GM19239 (cell line): ENCODE results near the gene USP40.

Experiments used
- DNase-seq: peaks from one replicate; pipeline ENCODE4 v3.0.0; 2011; ENCODE audit warnings: low spot score; ENCODE audit not compliant: insufficient read length
- FAIRE-seq: peaks from 2 replicates; lab custom pipeline; 2011; peaks lifted over from hg19 to GRCh38; lab: Jason Lieb, UNC

USP40 gene

DNA sequence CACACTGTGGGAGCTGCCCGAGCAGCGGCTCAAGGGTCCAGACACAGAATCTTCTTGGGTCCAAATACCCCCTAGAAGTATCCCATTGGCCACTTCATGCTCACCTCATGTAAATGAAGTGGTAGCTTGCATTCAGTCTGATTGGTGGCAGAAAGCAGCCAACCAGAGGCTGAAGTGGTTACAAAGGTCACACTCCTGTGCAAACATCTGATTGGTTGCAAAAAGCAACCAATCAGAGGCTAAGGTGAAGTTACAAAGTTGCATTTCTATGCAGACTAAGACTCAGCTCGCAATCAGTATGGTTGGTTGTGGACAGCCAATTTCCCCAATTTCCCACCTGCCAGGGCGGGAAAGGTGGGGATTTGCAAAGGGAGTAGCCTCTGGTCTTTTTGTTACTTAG lies 118.0 kb downstream of the USP40 start:
- DNase-seq: no peak
- FAIRE-seq: no peak

GRCh38 chr2:233448220-233448559 lies 118.4 kb downstream of the USP40 start:
- DNase-seq (no peak), FAIRE-seq (no peak)

GRCh38 chr2:233447506-233448219 lies 118.9 kb downstream of the USP40 start:
- DNase-seq (no peak), FAIRE-seq (no peak)

DNA sequence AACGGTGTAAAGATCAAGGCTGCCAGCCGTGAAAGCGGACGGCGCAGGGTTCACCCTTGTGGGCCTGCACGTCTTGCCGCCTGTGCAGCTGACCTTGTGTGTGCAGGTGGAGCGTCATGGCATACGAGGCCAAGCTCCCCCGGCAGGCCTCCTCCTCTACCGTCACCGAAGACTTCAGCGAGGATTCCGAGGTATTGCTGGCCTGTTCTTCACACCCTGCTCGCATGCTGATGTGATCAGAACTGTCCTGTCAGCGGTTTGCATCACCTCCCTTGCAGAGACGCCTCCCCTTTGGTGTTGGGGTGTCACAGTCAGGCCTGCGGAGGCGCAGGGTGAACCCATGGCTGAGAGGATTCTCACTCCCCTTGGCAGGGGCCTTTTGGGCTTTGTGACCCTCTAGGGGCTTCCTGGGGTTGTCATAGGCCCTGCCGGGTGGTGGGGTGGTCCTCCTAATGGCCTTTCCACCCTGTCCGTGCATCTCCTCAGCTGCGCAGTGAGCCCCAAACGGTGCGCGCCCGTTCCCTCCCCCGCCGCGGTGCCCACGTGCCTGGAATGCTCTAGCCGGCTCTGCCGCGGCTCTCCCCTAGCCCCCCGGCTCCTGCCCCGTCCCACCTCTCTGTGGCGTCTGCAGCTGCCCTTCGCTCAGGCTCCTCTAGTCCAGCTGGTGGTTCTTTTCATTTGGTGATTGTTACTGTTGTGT lies 119.8 kb downstream of the USP40 start:
- FAIRE-seq (no peak), DNase-seq (no peak)

- DNase-seq: no peak
- FAIRE-seq: no peak
Measured at GRCh38 chr2:233446121-233446520, 120.5 kb downstream of the USP40 start.

GRCh38 chr2:233445152-233445830 lies 121.3 kb downstream of the USP40 start:
- no peak for DNase-seq
- no peak for FAIRE-seq

DNA sequence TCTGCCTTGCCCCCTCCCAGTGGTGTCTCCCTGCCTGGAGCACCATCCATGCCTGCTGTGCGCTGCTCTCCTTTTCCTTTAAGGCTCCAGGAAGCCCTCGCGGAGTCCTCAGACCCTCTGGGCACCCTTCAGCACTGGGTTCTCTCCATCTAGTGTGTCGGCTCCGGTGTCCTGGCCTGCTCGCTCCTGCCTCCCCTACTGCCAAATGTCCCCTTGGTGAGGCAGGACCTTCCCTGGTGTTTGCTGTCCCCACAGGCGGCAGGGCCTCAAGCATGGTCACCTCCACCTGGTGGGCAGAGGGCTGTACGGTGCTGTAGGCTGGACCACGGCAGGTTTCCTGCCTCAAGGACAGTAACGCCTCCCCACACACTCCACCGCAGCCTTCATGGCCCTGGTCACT lies 122.1 kb downstream of the USP40 start:
- FAIRE-seq (no peak), DNase-seq (no peak)

- peak; percentile 92 for FAIRE-seq
Measured at GRCh38 chr2:233443511-233444183, 122.9 kb downstream of the USP40 start.

GRCh38 chr2:233442028-233442310 lies 124.6 kb downstream of the USP40 start:
- DNase-seq: no peak
- FAIRE-seq: no peak

More at GRCh38 chr2:233443511-233444183, 122.9 kb downstream of the USP40 start:
- peak; percentile 94 for DNase-seq

- FAIRE-seq: no peak
- DNase-seq: no peak
Measured at GRCh38 chr2:233441161-233442027, 125.2 kb downstream of the USP40 start.

DNA sequence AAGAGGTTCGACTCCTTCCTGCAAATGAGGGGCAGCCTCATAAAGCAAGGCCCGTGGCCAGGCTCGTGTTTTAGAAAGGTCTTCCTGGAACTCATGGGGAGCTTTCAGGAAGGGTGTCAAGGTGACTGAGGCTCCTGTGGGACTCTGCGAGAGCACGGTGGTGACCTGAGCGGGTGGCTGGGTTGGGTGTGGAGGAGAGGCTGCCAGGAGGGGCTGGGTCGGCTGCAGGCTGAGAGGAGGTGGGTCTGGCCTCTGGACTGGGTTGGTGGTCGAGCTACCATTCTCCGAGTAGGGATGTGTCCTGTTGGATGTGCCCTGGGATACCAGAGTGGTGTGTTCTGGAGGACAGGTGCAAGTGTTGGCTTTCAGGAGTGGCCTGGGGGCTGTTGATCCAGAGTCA lies 125.9 kb downstream of the USP40 start:
- FAIRE-seq (no peak), DNase-seq (no peak)

DNA sequence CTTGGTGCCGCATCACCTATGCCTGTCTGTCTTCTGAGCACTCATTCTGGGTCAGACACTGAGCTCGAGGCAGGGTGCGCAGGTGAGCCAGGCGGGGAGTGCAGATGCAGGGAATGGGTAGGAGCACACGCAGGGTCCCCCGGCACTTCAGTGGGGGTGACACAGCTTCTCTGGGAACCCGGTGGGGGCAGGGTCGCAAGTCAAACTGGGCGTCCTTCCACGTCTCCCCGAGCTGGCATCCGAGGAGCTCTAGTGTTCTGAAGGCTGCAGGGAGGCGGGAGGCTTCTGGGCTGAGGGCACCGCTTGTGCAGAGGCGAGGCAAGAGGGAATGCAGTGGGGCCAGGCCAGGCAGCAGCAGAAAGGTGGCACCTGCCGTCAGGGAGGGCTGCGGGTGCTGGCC lies 126.3 kb downstream of the USP40 start:
- DNase-seq (no peak), FAIRE-seq (no peak)

GRCh38 chr2:233439191-233439590 lies 127.4 kb downstream of the USP40 start:
- FAIRE-seq (no peak), DNase-seq (no peak)

DNA sequence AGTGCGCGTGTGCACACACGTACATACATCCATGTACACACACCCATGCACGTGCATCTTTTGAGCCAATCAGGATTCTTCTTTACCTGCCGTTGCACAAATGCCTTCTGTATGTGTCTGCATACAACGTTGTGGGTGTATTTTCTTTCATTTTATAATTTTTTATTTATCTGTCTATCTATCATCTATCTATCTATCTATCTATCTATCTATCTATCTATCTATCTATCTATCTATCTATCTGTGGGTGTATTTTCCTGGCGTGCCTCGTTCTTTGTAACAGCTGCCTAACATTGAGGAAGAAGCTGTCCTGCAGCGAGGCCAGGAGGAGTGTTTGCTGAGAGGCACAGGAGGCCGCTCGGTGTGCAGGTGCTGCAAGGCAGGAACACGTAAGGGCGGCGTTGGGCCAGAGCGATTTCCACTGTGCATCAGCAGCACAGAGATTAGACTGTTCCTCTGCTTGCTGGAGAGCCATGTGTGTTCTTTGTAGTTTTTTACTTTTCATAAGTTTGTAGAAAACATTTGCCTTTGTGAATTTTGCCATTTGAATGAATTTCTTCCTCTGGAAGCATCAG lies 127.9 kb downstream of the USP40 start:
- FAIRE-seq: no peak

GRCh38 chr2:233437439-233437955 lies 129.1 kb downstream of the USP40 start:
- FAIRE-seq (no peak), DNase-seq (no peak)

More for the DNA sequence above, 127.9 kb downstream of the USP40 start:
- no peak for DNase-seq

DNA sequence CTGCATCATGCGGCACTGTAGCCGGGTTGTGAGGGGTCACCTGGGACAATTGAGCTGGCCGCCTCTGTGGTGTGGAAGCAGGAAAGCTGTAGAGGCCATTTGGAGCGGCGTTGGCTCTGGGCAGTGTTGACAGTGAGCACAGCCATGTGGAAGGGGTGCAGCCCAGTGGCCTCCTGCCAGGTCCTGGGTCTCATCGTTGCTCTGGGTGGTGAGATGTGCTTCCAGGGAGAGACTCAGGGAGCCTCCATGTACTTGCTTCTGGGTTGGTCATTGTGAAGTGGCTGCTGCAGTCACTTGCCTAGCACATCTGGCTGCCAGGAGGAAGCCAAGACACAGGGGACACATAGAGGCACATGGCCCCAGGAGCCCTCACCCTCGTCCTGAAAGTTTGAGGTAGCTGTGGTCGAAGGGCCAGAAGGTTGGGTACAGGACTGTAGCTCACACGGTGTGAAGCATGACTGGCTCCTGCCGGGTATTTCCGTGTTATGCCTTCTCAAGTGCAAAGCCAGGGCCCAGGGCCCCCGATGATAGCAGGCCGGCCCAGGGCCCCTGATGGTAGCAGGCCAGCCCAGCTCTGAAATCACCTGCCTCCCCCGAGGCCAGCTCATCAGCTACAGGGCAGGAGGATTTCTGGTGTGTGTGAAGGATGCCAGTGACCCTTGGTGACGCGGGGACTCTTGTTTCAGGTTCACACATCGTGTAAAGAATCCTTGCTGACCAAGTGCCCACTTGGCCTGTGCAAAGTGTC lies 129.7 kb downstream of the USP40 start:
- no peak for FAIRE-seq

DNA sequence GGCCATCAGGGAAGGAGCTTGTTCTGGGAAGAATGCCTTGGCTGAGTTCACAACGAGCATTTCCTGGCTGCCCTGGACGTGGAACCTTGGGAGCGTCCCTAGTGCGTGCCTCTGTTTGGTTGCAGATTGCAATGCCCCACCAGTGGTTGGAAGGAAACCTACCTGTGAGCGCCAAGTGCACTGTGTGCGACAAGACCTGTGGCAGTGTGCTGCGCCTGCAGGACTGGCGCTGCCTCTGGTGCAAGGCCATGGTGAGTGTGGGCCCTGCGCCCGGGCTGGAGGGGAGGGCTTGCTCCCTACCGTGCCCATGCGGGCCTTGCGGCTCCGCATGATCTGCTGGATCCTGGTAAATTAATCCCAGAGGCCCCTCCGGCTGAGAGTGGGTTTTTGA lies 130.4 kb downstream of the USP40 start:
- DNase-seq (no peak), FAIRE-seq (no peak)

More for the DNA sequence above, 129.7 kb downstream of the USP40 start:
- no peak for DNase-seq

DNA sequence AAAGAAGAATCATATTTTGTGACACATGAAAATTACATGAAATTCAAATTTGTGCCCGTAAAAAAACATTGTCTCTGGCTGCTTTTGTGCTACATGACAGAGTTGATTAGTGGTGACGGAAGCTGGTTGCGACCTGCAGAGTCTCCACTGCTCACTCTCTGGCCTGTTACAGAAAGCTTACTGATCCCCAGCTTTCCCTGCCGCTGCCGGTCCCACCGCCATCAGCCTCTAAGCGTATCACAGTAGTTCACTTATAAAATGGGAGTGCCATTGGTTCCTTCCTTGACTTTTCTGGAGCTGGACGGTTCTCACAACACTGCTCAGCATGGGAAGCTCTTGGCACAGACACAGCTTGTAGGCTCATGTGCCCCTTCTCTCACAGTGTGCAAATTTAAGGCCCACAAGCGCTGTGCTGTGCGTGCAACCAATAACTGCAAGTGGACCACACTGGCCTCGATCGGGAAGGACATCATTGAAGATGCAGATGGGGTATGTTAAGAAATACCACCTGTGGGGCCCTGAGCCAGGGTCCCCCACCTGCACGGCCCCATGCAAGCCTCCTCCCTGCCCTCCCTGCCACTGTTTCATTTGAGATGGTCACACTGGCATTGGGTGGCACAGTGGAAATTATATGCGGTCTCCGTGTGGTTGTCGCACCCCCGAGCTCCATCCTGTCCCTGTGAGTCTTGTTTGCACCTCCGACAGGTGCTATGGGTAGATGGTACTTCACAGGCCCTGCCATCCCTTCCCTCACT lies 131.0 kb downstream of the USP40 start:
- DNase-seq: no peak
- no peak for FAIRE-seq
